NCI-H774 (cell line): ENCODE data around the gene CYP2R1.

Experiments used
- DNase-seq: peaks from one replicate; lab custom pipeline; 2025; lab: John Stamatoyannopoulos, UW

Gene CYP2R1

DNA sequence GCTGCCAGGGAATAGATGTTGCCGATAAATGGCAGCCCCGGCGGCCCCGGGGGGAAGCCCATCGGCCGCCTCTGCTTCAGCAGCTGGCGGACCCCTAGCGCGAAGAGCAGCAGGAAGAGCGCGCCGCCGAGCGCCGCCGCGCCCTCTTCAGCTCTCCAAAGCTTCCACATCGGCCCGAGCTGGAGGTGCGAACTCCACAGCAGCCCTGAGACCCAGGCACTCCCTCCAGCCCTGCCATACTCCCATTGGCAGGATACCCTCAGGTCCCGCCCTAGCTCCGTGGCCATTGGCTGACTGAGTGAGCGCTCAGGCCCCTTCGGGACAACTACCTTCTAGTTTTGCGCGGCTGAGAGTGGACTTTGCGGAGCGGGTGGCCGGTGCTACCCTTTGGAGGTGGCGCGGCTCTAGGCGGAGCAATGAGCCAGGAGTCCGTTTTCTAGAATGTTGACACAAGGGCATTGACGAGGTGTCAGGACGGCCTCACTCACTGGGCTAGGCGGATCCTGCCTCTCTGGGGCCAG lies at the start of gene CYP2R1:
TSS of gene CYP2R1 (minus strand) at position 196 of the 521 bp plus-strand sequence. CDS start at position 170, 26 bp downstream.
- DNase-seq: peak; percentile 97

DNA sequence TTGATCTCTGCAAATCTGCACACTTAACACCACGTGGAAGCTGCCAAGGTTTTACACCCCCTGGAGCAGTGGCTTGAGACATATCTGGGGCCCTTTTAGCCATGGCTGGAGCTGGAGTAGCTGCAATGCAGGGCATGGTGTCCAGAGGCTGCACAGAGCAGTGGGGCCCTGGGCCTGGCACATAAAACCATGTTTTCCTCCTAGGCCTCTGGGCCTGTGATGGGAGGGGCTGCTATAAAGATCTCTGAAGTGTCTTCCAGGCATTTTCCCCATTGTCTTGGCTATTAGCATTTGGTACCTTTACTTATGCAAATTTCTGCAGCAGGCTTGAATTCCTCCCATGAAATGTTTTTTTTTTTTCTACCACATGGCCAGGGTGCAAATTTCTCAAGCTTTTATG lies 46.9 kb upstream of the CYP2R1 start:
- DNase-seq: no peak

DNA sequence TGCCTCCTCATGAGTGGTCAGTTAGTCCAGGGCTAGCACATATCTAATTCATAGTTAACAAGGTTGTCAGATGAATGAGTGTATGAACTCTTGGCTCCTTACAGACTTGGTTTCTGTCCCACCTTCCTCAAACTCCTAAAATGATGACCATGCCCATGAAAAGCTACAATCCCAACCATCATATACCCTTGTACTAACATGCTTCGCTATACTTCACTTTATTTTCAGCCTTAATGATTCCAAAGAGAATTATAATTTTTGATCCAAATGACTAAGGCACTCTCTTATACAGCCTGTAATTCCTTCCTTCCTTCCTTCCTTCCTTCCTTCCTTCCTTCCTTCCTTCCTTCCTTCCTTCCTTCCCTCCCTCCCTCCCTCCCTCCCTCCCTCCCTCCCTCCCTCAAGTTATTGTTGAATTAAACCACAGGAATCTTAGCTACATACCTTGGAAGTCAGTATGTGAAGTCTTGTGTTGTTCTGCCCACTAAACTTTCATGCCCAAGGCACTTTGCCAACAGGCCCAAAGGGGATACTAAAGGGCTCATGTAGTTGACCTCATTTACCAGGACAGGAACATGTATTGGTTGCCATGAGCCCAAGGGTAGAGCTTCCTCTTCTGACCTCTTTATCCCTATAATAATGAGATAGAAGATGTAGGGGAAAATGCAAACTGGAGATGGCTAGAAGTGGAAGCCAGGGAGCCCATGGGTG lies 42.8 kb upstream of the CYP2R1 start:
- DNase-seq: no peak

DNA sequence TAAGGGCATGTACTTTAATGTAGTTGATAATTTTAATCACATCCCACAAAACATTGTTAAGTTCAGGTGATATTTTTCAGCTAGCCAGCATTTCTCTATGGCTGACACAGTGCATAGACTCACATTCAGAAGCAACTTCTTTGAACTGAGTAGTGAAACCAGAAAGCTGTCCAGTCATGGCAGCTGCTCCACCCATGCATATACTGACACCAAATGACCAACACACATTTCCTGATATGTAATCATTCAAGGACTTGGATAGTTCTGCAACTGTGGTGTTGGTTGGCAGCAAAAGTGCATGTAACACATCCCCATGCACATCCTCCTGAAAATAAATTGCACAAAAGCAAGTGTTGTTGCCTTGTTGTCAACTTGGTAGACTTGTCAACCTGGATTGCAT lies 40.4 kb upstream of the CYP2R1 start:
- no peak for DNase-seq

DNA sequence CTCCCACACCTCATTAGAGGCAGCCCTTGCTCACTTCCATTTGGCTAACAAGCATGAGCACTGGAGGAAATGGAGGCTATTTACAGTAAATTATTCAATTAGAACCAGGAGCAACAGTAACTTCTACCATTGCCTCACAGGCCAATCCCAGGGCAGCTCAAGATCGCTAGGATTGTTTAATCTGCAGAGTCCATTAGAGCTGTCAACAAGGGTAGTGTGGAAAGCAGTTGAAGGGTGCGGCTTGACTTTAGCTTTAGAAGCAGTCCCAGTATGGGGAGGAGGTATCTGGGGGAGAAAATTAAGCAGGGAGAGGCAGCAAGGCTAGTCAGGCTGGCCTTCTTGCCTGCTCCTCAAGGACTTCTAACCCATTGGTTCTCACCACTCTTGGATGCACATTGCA lies 38.3 kb upstream of the CYP2R1 start:
- no peak for DNase-seq

- DNase-seq: no peak
These were observed 35.1 kb upstream of the CYP2R1 start for GRCh38 chr11:14927146-14927545.

GRCh38 chr11:14924318-14924717 lies 32.3 kb upstream of the CYP2R1 start:
- no peak for DNase-seq

GRCh38 chr11:14916403-14916802 lies 24.4 kb upstream of the CYP2R1 start:
- DNase-seq: no peak

DNA sequence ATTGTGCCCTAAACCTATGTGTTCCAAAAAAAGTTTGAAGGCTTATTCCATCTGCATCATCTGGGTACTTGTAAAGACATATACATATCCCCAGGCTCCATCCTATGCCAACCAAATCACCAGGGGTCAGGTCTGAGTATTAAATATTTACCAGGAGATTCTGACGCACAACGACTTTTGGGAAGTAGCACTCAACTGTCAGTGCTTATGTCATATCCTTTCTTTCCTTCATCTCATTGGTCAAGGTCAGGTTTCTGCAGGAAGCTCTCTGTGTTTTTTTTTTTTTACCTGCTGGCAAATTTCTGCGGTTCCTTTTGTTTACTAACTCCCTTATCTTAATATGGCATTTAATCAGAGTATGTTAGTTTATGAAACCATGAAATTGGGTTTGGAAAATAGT lies 22.5 kb upstream of the CYP2R1 start:
- DNase-seq: no peak

DNA sequence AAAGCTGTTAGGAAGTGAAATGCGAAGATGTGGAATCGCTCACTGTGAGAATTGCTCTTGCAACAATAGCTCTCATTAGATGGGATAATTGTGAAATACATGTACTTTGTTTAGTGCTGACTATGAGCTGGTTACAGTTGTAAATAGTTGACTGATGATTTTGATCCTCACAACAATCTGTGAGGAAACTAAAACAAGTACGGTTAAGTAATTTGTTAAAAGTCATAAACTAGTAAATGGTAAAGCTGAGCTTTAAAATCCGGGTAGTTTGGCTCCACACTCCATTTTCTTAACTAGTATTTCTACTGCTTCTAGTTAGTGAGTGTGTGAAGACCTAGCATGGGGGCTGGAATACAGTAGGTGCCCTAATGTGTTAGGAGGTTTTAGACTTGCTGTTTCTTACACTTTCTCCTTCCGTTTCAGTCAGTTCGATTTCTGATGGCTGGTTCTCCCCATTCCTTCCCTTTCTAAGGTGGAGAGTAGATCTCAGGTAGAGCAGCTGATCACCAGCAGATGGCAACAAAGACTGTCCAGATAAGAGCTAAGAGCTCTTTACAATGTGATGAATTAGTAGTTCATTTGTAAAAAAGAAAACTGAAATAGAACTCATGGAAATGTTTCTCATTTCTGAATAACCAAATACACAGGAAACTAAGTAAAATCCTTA lies 16.3 kb upstream of the CYP2R1 start:
- peak; percentile 61 for DNase-seq

- peak; percentile 79 for DNase-seq
These were observed 15.6 kb upstream of the CYP2R1 start for GRCh38 chr11:14907411-14908213.

DNA sequence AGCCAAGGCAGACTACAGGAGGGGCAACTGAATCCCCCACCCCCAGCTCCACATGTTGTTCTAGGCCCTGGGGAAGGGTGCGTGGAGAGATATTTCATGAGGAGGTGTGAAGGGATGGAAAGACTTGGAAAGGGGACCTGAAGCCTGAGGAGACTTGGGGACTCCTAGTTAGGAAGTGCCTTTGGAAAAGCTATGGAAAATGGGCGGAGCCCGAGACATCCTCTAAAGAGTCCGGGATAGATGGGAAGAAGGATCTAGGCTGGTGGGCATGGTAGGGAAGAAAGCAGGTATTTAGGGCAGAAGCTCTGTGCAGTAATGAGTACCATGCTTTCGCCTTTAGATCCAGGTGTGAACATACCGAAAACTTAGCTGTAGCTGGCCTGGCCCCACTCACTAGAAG lies 15.0 kb upstream of the CYP2R1 start:
- no peak for DNase-seq

DNA sequence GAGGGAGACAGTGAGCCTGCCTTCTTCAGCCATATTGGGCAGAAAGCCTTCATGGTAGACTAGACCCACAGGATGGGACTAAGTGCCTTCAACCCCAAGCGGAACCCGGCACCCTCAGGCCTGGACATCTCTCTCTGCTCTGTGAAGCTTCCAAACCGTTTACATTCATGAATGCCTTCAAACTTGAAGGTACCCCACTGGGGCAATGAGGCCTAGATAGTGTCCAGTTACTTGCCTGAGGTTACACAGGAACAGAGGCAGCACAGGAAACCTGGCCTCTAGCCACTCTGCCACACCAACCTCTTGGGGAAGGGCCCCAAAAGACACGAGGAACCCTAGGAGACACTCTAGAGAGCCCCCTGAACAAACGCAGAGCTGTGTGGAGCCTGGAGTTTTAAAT lies 14.5 kb upstream of the CYP2R1 start:
- no peak for DNase-seq

- no peak for DNase-seq
These were observed 13.3 kb upstream of the CYP2R1 start for GRCh38 chr11:14905104-14906033.

DNA sequence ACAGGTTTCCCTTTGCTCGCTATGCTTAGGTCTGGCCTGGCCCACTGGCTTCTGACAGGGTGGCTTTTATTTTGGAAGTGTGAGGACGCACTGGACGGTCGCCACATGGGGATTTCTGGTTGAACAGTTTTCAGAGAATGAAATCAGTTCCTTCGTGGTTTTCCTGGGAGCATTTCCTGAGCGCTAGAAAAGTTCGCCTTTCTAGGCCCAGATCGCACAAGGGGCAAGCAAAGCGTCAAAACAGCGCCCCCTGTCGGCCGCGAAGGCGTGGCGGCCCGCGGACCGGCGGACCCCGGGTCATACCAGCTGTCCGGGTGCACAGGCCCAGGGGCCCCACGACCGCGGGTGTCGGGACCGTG lies 12.7 kb upstream of the CYP2R1 start:
- DNase-seq: no peak

DNA sequence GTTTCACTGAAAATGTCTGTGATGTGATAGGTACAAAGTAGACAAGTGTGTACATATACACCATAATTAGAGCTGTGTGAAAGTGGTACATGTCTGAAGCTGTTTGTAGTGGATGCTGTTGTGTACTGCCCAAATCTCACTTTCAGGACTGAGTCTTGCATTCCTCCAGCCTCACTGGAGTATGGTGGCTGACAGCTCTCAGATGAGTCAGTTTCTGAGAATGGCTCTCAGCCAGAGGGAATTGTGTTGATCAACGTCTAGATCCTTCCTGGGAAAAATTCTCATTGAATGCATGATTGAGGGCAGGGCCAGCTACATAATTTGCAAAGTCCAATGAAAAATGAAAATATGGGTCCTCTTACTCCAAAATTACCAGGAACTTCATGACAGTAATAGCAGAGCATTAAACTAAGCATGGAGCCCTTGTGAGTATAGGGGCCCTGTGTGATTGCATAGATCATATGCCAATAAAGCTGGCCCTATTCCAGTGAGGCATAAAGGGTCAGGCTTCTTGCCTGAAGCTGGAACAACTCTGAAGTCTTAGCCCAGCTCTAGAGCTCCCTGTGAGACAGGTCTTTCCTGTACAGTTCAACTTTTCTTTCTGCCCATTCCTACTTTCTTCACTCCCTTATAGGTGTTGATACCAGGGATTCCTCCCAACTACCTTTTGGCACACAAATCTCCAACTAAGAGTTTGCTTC lies 10.8 kb upstream of the CYP2R1 start:
- DNase-seq: no peak

DNA sequence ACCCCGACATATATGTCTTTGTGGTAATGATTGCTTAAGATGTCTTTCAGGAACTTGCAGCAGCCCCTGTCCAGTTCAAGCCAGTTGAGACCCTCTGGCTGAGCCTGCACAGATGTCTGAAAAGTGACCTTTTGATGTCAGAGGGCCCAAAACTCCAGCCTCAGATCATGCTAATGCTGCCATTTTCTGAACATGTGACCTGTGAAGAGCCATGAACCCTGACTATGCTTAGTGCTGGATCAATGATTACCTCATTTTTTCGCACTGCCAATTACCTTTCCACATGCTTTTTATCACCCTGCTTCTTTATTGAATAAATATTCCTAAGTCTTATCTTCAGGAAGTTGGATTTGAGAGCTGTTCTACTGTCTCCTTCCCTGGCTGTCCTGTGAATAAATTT lies 6.9 kb upstream of the CYP2R1 start:
- no peak for DNase-seq

DNA sequence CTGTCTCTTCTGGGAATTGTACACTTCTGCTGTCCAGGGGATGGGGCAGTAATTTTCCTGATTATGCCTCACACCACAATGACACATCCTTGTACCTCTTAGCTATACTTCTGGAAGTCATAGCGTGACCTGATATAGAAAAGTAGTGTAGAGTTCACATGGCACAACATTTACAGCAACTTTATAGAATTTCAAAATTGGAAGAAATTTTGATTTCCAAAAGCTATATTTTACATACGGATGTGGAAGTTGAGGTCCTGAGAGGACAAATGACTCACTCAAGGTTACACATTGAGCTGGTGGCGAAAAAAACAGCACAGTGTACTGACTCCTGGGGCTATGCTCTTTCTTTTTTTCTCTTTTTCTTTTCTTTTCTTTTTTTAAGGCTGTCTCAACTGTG lies 6.3 kb upstream of the CYP2R1 start:
- DNase-seq: no peak

GRCh38 chr11:14894657-14895598 lies 2.9 kb upstream of the CYP2R1 start:
- DNase-seq: no peak

GRCh38 chr11:14892577-14892976 lies 546 bp upstream of the CYP2R1 start:
- DNase-seq: no peak
